SIG-M5 treated with dmso at 0.1 percent for 504 hours (cell line): Measurements from ENCODE around the gene ZNF746.

ENCODE experiments used
- DNase-seq: peaks from one replicate; lab custom pipeline; 2025; ENCODE audit not compliant: unreplicated experiment; lab: John Stamatoyannopoulos, UW

The ZNF746 gene

DNA sequence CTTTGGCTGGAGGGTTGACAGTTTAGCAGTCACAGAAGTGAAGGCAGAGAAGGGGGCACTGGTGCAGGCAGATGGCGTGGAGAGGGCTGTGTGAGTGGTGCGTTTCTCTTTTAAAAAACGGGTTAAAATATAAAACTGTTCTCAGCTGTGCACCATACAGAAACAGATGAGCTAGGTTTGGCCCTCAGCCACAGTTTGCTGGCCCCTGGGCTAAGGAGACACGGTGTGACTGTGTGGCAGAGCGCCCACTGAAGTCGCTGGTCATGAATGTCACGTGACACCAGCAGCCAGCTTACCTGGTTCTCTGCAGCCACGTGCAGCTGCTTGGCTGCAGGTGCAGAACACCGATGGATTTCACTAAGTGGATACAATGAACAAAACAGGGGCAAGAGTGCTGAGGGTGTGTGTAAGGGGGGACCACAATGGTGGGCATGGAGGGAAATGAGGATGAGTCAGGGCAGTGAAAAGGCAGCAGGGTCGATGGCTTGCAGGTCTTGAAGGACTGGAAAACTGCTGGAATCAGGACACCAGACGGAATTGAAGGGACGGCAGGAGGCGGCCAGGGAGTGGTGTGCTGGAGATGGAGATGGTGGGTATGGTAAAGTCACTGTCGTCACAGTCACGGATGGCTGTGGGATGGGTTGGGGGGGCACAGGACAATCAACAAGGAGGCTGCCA lies 7.4 kb downstream of the ZNF746 start:
- no peak for DNase-seq

DNA sequence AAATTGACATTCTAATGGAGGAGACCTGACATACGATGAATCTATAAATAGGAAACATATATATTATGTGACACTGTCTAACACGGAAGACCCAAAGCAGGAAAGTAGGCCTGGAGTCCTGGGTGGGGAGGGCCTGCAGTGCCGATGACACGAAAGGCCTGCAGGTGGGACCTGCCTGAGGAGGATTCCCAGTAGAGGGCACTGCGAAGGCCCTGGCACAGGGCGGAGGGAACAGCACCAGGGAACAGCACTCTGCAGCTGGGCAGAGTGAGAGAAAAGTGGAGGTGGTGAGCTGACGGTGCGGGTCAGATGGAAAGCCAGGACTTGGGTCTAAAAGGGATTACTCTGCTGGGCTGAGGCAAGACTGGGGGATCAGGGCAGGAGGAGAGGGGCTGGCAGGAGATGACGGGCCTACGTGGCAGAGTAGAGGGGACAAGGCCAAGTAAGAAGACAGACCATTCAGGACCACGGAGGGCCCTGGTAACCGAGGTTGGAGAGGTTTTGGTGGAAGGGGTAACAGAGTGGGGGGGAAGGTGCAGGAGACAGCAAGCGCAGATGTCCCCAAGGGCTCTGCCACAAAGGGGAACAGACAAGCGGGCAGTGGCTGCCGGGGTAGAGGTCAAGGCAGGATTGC lies 8.1 kb downstream of the ZNF746 start:
- DNase-seq, result no peak

DNA sequence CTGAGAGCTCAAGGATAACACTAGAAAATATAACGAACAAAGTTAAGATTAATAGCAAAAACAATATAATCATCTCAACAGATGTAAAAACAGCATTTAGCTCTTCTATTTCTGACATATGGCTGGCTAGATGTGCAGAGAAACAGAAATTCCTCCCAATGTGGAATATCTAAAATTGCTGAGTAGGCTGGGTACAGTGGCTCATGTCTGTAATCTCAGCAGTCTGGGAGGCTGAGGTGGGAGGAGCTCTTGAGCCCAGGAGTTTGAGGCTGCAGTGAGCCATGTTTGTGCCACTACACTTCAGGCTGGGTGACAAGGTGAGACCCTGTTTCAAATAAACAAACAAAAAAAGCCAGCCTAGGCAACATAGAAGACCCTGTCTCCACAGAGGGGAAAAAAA lies 18.0 kb downstream of the ZNF746 start:
- no peak for DNase-seq

GRCh38 chr7:149478754-149479153 lies 18.9 kb downstream of the ZNF746 start:
- no peak for DNase-seq

GRCh38 chr7:149477494-149478443 lies 19.8 kb downstream of the ZNF746 start:
- DNase-seq, result no peak

GRCh38 chr7:149476791-149477190 lies 20.8 kb downstream of the ZNF746 start:
- no peak for DNase-seq

DNA sequence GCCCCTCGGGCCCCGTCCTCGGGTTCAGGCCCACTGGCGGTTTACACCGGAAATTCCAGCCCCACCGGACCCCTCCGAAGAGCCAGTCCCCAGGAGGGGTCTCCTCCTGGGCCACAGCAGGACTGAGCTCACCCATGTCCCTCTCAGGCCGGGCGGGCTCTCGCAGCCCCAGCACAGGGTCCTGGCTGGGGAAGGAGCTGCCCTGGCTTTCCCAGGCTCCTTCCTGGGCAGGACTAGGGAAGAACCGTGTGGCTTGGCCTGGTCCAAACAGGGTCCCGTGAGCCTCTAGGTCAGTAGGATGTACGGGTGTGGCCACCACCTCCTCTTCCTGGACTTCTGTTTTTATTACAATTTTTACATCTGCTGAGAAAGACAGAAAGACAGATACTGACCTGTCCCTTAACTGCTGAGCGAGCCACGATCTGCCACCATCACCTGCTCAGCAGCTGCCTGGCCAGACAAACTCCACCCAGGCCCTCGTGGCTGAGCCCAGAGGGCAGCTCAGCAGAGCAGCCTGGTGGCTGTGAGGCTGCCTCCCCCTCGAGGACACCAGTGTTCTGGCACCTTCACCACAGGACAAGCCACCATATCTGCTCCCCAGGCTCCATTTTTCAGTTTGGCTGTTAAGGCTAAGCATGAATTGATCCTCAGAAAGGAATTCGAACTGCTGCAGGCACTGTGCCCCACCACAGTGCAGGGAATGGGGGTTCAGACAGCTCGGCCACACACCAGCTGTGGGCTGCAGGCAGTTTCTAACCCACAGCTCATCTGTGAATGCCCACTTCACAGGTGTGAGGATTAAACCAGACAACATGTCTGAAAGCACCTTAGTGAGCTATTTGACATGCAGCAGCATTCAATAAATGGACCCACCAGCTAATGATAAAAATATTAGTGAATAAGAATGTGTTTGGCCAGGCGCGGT lies 22.2 kb downstream of the ZNF746 start:
- no peak for DNase-seq

DNA sequence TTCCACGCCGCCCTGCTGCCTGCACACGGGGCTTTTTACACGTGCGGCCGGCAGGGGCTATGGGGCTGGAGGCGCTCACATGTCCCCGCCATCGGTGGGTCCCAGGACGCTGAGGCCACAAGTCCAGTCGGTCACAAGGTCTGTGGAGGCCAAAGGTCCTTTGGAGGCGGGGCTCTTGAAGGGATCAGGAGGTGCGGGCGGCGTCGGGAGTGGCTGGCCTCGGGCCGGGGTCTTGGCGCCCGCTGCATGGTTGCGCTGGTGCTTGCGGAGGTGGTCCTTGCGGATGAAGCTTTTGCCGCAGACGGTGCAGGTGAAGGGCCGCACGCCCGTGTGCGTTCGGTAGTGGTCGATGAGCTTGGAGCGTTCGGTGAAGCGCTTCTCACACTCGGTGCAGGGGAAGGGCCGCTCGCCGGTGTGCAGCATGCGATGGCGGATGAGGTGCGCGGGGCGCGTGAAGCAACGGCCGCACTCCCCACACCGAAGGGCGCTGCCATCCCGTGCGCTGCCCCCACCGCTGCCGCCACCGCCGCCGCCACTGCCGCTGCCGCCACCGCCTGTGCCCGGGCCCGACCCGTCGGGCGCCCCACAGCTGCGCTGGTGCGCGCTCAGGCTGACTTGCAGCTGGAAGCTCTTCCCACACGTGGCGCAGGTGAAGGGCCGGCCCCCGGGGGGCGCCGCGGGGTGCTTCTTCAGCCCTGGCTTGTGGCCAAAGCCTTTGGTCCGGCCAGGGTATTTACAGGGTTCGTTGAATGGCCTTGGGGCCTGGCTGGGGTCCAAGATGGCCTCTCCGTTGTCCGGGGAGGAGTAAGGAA lies 23.1 kb downstream of the ZNF746 start:
- DNase-seq, result no peak

DNA sequence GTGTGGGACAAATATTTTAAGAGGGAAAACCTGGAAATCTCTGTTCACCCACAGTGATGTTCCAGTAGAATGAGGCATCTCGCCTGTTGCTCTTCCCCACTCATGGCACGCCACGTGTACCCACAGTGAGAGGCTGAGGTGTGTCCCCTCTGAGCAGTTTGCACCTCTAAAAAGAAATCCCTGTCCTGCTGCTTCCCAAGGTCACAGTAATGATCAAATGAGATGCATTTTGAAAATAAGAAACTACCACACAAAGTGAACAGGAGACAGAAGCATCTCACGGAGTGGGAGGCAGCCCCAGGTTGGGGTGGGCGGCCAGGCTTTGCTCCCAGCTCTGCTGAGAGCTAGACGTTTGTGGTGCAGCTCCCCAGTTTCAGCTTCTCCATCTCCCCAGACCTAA lies 24.4 kb downstream of the ZNF746 start:
- DNase-seq, result no peak

DNA sequence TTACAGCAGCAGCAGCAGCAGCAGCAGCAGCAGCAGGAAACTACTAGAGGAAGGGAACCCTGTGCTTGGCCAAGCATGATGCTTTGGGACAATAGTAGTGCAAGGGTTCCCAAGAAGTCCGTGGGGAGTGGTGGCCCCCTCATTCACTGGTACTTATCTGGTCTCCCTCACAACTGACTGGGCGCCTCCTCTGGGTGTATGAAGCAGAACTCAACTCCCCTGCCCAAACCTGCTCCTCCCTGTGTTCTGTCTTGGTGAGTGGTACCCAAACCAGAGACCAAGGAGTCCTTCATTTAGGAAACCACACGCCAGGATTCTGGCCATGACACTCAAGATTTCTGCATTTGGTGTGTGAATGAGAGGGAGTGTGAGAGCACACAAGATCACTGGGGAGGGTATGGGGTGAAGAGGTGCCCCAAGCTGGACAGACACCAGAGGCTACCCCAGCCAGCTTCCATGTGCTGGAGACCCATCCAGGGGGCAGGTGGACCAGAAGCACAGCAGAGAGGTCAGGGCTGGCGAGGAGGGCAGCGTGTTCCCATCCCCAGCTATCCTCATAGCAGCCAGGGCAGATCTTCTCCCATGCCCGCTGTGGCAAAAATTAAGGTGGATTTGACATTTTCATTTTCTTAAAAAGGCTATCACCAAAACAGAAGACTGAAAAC lies 26.2 kb downstream of the ZNF746 start:
- DNase-seq, result no peak

DNA sequence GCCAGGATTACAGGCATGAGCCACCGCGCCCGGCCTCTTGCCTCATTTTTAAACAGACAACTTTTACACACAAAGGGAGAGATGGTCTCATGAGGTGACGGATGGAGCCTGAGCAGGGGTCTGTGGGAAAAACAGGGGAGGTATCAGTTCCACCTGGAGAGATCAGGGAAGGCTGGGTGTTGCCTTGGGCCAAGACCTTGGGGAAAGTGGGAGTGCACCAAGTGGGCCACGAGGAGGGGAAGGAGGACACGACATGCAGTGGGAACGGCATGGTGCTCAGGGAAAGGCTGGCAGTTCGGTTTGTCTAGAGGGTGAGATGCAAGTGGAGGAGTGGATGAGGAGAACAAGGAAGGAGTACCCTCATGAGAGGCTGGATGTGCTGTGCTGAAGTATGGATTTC lies 27.8 kb downstream of the ZNF746 start:
- DNase-seq, result no peak

DNA sequence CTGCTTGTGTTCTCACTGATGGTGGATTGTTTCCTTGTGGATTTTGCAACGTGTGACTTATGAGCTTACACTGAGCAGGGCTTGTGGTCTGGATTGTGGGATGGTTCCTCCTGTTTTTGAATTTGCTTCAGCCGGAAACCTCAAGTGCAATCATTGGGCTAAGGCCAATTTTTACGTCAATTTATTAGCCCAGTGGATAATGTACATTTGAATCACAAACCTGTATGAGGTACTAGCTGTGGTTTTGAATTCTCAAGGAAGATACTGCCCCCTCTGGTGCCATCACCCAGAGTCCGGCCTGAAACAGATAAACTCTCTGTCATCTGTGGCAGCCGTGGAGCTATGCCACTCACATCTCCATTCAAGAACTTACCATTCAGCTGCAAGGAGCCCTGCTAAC lies 29.4 kb downstream of the ZNF746 start:
- DNase-seq, result no peak

DNA sequence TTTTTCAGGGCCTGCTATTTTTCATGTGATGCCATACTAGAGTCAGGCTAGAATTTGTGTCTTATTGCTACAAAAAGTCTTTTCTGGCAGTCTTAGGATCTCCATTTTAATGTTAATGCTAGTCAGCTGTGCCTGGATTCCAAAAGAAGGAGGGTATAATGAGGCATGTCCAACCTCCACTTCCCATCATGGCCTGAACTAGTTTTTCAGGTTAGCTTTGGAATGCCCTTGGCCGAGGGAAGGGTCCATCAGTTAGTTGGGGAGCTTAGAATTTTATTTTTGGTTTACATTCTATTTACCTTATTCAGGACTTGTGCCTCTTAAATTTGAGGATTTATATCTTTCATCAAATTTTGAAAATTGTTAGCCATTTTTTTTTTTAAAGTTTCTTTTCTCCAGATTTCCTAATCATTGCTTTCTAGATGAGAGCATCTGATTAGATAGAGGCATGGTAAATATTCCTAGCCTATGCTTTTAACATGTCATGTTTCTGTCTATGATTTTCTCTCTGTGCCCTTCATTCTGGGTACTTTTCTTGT lies 30.2 kb downstream of the ZNF746 start:
- no peak for DNase-seq

DNA sequence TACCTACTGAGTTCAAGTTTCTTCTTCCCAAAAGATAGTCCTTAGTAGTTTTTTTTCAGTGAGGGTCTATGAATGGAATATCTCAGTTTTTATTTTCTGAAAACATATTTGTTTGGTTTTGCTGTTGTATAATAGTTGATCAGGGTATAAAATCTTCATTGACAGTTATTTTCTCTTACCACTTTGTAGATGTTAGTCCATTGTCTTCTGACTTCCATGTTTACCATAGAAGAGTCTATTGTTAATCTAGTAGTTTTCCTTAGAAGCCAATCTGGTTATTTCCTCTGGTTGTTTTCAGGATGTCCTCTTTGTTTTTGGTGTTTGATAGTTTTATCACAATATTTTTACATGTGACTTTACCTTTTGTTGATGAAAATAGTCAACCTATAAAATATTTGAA lies 31.2 kb downstream of the ZNF746 start:
- no peak for DNase-seq

- no peak for DNase-seq
Measured at GRCh38 chr7:149463500-149464161, 34.0 kb downstream of the ZNF746 start.

DNA sequence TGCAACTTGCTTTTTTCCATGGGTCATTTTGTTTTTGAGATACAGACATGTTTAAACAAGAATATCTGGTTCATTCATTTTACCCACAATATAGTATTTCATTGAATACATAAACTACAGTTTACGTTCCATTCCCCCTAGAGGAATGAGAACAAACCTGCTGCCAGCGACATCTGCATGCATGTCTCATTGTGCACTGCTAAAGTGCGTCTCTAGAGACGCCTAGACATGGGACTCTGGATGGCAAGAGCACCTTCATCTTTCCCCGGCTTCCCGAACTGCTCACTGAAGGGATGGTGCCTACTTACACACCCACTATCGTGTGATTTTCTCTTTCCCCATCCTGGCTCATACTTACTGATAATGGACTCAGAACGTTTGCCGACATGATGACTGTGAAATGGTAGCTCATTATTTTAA lies 35.5 kb downstream of the ZNF746 start:
- no peak for DNase-seq

- peak; percentile 84 for DNase-seq
Measured at GRCh38 chr7:149460493-149461277, 36.9 kb downstream of the ZNF746 start, which contains the start of gene ZNF777. TSS of gene ZNF777 (minus strand) at chr7:149461062. CDS start at chr7:149456022, 5,040 bp downstream.
